Thyroid gland (tissue), 4 donors: ENCODE data around the gene PRDM1. TPM values are rescaled to one million over a fixed set of nuclear protein-coding genes. Genes with fewer than 3 reads are reported as not detected.

ENCODE experiments used
- DNase-seq, 2 donors: peaks; one replicate each; pipeline ENCODE4 v3.0.0-alpha.2; 2019
- H3K27ac ChIP-seq, 3 donors: fragments of 200-600 bp; sonication (generic); 1 replicate in 2 of 3; 2 replicates in 1 of 3; pipeline ENCODE4 v1.5.1; 2016 to 2019; ENCODE audit warnings: mild to moderate bottlenecking in 1 of 3, moderate library complexity in 1 of 3
- H3K27me3 ChIP-seq: fragments of 200-600 bp; sonication (generic); one replicate; pipeline ENCODE4 v1.5.1; 2019
- H3K36me3 ChIP-seq, 2 donors: fragments of 200-600 bp; sonication (generic); one replicate each; pipeline ENCODE4 v1.5.1; 2016 to 2019
- H3K4me1 ChIP-seq, 2 donors: fragments of 200-600 bp; sonication (generic); one replicate each; pipeline ENCODE4 v1.5.1; 2017 to 2019
- H3K4me3 ChIP-seq, 3 donors: fragments of 200-600 bp; sonication (generic); replicated peaks in 1 of 3; 1 replicate in 2 of 3; 2 replicates in 1 of 3; pipeline ENCODE4 v1.5.1; 2016; ENCODE audit warnings: mild to moderate bottlenecking in 1 of 3
- H3K9me3 ChIP-seq: fragments of 200-600 bp; sonication (generic); one replicate; pipeline ENCODE4 v1.5.1; 2017
- CTCF ChIP-seq, 6 experiments: fragments of 200-600 bp in 3 of 6; fragments of 450-650 bp in 3 of 6; sonication (generic) in 3 of 6; IDR thresholded peaks; one replicate each; pipeline ENCODE4 v1.5.1; 2016 to 2019; ENCODE audit warnings: antibody characterized with exemption in 6 of 6, mild to moderate bottlenecking in 2 of 6, inconsistent platforms in 1 of 6, moderate library complexity in 1 of 6
- POLR2A ChIP-seq, 2 donors: fragments of 450-650 bp; IDR thresholded peaks; one replicate each; pipeline ENCODE4 v1.6.1; 2017; ENCODE audit warnings: antibody characterized with exemption in 2 of 2, mild to moderate bottlenecking in 2 of 2, moderate library complexity in 1 of 2
- WGBS, 2 donors: methylation state at CpG; one replicate each; pipeline ENCODE4 v1.1.5; 2017; 5-methylcytosine and 5-hydroxymethylcytosine counted together
- intact Hi-C: fragments of 100-400 bp; cut with DNase I; formaldehyde crosslinking; loops from one replicate; pipeline ENCODE4 v1.15.1; 2023
- total RNA-seq, 4 donors: library from RNA; depleted of rRNA; stranded (reverse); fragments of >200 nt; gene quantifications; one replicate each; pipeline ENCODE4 v1.2.3, GENCODE V29; 2016

Gene PRDM1
- total RNA-seq, 4 donors from 2014 or later: 5.6 to 7.6 (median 7.0) TPM

- H3K27ac ChIP-seq: no peak overlapping the region
- TF ChIP-seq POLR2A (IDR thresholded peaks at IDR 0.05) (no peak), CTCF (IDR thresholded peaks at IDR 0.05) (no peak)
- peaks cover 22 to 25% of the 10 kb centered on the region in 2 donors for H3K4me1 ChIP-seq
- intact Hi-C loops: loop anchor here (10.0 kb wide), 1 partner anchor 349 kb away; no protein-coding TSS in a partner anchor
- no peak overlapping the region for H3K4me3 ChIP-seq
- WGBS, 2 donors: 84% methylated on average over 2 of the region's 2 CpGs
- H3K36me3 ChIP-seq: no peaks in the 10 kb centered on the region
- H3K27me3 ChIP-seq: no peaks in the 10 kb centered on the region
- DNase-seq: no peak
- H3K9me3 ChIP-seq: no peaks in the 10 kb centered on the region
These were observed 2.5 kb upstream of the PRDM1 start for GRCh38 chr6:106083618-106084017.

GRCh38 chr6:106084106-106084988 lies 1.8 kb upstream of the PRDM1 start:
- H3K27ac ChIP-seq: peak overlapping the region in 2 of 3 donors; percentile 15 to 66
- DNase-seq: peak; percentile 52 to 61
- peaks cover 22 to 25% of the 10 kb centered on the region in 2 donors for H3K4me1 ChIP-seq
- WGBS, 2 donors: 58 to 65% methylated on average over 5 of the region's 5 CpGs
- TF ChIP-seq POLR2A (IDR thresholded peaks at IDR 0.05): no peak
- peak in 5 of 6 experiments; percentile 61 to 86 (median 73) for TF ChIP-seq CTCF (IDR thresholded peaks at IDR 0.05)
- H3K36me3 ChIP-seq: no peaks in the 10 kb centered on the region
- H3K27me3 ChIP-seq: no peaks in the 10 kb centered on the region
- no peak overlapping the region for H3K4me3 ChIP-seq
- H3K9me3 ChIP-seq: no peaks in the 10 kb centered on the region
- intact Hi-C loops: loop anchor here (10.0 kb wide), 1 partner anchor 350 kb away; no protein-coding TSS in a partner anchor

- DNase-seq: no peak
- Histone ChIP-seq H3K9me3 (no peaks in the 10 kb centered on the region), H3K27ac (peak overlapping the region in 2 of 3 donors; percentile 68 to 69), H3K4me1 (peaks cover 22 to 25% of the 10 kb centered on the region in 2 donors), H3K27me3 (no peaks in the 10 kb centered on the region), H3K4me3 (peak overlapping the region in 1 of 3 donors; percentile 31), H3K36me3 (no peaks in the 10 kb centered on the region)
- TF ChIP-seq CTCF (IDR thresholded peaks at IDR 0.05): no peak
- no peak for TF ChIP-seq POLR2A (IDR thresholded peaks at IDR 0.05)
- 46 to 49% methylated on average over 7 of the region's 7 CpGs for whole genome bisulfite sequencing, 2 donors
- intact Hi-C loops: loop anchor here (10.0 kb wide), 1 partner anchor 350 kb away; no protein-coding TSS in a partner anchor
These were observed 996 bp upstream of the PRDM1 start for GRCh38 chr6:106084989-106085691.

DNA sequence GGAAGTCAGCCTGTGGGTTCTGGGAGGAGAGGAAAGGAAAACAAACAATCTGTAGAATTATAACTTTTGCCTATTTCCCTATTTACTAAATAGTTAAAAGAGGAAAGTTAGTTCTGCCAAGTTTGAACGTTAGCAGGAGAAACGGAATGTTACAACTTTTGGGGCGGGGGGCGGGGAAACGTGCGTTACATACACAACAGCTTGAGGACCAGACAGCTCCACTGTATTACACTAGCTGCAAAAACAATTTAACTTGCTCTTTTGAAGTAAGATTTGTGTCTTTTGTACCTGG lies 498 bp upstream of the PRDM1 start:
- Histone ChIP-seq H3K36me3 (no peaks in the 10 kb centered on the region), H3K27me3 (no peaks in the 10 kb centered on the region), H3K4me1 (peaks cover 22 to 25% of the 10 kb centered on the region in 2 donors), H3K27ac (peak overlapping the region; percentile 10 to 69 (median 68)), H3K4me3 (peak overlapping the region in 2 of 3 donors; percentile 20 to 31), H3K9me3 (no peaks in the 10 kb centered on the region)
- WGBS, 2 donors: 8 to 9% methylated on average over 6 of the region's 6 CpGs
- no peak for DNase-seq
- TF ChIP-seq CTCF (IDR thresholded peaks at IDR 0.05) (no peak), POLR2A (IDR thresholded peaks at IDR 0.05) (no peak)
- intact Hi-C loops: loop anchor here (10.0 kb wide), 1 partner anchor 351 kb away; no protein-coding TSS in a partner anchor
